NCI-H1048 (cell line): ENCODE results near the gene CLMN.
A peak's percentile ranks its signal among the peaks of the same experiment; 100 is the strongest.
"Not testable (repeated sequence)": the region's sequence is repeated elsewhere in the genome, so short reads cannot be mapped to it uniquely, and the experiment has no call there.

Source experiments
- DNase-seq: peaks from one replicate; lab custom pipeline; 2025; lab: John Stamatoyannopoulos, UW

CLMN gene

GRCh38 chr14:95162641-95163040, 157.1 kb downstream of the CLMN start:
- no peak for DNase-seq

DNA sequence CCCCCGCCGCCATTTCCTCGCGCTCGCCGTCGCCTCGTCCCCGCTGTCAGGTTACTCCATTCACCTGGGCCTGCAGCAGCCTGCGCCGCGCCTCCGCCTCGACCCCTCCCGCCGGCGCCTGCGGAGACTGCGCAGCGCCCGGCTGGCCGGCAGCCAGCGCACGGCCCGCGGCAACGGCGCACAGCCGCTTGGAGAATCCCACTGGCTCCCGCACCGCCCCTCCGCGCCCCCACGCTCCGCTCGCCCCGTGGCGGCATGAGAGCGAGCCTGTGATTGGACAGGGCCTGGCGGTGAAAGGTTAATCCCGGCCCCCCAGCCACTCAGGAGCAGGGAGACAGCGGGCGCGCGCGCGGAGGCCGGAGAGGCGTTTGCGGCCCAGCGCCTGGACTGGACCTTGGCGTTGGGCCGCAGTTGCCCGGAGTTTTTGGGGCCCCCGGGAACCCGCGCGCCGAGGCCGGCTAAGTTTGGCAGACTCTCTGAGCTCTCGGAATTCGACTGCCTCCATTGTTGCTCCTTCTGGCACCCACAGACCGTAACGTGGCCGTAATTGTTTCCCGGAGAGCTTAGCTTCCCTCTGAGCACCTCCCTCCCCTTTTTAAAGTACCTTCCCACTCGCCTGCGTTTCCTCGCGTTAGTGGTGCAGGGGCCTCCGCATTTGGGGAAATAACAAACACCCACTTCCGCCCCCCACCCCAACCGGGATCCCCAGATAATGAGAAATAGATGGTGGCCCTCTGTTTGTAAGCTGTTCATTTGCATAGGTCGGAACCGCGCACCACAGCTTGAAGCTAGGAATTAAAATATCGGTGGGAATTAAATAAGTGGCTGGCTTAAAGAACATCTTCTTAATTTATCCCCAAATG, 162.2 kb downstream of the CLMN start, which contains the start of gene DICER1:
TSS of gene DICER1 (minus strand) at position 203 of the 863 bp plus-strand sequence. CDS start 24,071 bp downstream, outside the sequence.
- peak; percentile 76 for DNase-seq

GRCh38 chr14:95157048-95157326, 162.7 kb downstream of the CLMN start:
- no peak for DNase-seq

DNA sequence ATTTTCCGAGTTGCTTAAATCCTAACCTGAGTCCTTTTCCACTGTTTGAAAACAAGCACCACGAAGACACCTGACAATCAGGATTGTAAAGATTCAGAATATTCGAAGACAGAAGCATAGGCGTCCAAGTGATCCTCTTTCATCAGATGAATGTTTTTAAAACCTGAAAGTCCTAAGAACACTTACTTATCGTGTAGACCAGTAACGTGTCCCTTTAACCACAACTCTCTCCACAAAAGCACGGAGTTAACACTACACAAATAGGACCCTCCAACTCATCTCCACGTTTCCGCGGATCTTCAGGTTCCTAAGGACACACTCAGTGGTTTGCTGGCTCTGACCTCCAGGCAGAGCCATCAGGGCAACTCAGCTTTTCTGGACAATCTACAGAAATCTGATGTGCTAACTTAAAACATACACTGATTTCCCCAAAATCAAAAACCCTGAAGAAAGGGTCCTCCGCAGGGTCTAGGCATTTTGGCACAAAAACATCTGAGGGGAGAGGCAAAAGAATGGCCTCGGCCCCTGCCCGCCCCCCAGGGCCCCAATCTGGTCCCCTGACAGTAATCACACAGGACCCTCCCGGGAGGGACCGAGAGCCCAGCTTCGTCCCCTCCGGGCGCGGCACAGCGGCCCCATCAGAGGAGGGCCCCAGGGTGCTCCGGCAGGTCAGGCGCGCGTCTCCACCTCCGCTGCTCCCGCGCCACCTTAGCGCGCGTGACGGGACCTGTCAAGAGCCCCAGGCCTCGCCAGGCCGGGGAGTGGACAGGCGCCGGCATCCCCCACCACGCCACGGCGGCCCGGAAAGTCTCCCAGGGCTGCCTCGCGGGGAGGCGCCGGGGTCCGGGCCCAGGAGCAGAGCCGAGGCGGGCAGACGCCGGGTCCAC, 163.3 kb downstream of the CLMN start:
- DNase-seq, result no peak

GRCh38 chr14:95155045-95155444, 164.7 kb downstream of the CLMN start:
- DNase-seq, result no peak

DNA sequence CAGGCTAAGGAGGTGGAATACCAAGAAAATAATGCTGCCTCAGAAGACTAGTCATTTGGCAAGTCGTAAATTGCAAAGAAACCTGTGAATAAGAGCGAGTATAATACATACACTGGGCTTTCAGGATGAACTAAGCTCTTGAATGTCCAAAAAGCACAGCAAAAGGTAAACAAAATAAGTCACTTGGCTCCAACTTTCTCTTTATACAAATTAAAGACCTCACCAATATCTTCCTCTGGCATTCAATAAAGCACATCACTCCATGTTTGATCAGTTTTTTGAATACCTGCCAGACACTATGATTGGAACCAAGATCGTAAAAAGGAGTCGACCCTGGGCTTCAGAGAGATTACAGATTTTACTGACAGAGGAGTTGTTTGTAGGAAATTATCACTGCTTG, 165.8 kb downstream of the CLMN start:
- DNase-seq, result no peak

DNA sequence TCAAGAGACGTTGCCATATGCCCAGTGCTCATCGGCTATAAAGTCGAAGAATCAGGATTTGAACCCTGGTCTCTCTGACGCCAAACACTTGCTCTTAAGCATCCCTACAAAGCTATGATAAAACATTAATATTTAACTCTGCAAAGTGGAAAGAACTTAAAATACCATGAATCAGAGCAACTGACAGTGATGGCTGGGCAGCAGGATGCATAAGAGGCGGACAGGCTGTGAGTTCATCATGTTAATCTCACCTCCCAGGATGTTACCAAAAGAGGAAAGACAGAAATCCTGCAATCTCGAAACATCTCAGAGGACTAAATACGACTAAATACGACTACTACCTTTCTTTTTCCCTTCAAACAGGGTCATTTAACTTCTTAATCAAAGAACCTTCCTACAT, 168.1 kb downstream of the CLMN start:
- no peak for DNase-seq

GRCh38 chr14:95150910-95151309, 168.8 kb downstream of the CLMN start:
- no peak for DNase-seq

DNA sequence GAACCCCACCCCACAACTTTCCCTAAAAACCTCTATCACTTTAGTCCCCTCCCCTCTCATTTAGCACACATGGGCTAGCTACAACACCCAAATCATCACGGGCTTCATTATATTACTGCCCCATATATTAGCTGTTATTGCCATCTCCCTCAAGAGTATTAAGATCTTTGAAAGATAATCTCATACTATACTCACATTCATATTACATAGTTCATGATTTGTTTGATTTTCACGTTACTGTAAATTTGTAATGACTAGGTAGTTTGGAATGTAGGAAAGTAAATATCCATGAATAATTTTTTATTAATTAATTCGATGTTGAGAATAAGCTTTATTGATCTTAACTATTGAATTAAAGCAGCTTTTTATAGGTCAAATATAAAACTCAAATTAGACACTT, 170.3 kb downstream of the CLMN start:
- DNase-seq, result no peak

DNA sequence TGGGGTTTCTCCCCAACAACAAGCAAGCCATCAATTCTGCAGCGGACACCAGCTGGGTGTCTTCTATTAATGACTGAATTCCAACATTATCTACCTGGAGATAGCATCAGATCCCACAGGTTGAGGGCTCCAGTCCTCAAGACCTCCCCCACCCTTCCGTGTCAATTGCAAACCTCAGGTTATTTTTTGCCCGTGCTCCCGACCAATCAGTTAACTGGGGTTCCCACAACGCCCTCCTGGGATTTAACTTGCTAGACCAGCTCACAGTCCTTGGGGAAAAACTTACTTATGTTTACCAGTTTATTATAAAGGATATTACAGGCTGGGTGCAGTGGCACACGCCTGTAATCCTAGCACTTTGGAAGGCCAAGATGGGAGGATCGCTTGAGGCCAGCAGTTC, 172.1 kb downstream of the CLMN start:
- DNase-seq, result no peak

- no peak for DNase-seq
Observed at GRCh38 chr14:95146079-95146771, 173.5 kb downstream of the CLMN start.

GRCh38 chr14:95144849-95145248, 174.9 kb downstream of the CLMN start:
- no peak for DNase-seq

DNA sequence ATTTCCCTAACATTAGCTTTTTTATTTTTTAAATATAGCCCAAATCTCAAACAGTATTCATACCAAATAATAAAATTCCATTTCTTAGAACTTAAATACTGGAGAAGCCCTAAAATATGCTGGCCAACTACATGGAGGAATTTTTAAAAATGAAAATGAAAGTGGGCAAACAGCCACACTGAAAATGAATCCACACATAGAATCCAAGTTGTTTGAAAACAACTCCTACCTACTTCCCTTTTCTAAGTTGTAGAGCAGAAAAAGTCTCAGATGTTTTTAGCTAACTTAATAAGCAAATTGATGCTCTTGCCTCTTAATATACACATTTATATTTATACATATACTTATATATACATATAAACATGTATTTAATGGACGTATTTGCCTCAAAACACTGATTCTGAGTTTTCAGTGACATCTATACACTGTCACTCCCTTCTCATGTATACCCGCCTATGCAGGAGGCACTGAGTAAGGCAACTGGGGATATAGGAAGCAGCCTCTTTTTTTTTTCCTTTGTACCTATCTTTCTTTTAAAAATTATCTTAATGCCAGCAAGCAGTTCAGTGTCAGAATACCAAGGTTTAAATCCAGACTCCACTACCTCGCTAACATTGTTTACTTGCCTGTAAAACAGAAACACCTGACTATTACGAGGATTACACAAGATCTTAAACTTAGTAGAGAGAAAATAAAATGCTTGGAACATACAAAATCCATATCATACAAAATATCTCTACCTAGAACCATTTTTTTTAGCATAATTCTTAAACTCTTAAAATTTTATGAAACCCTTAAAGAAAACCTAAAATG, 175.7 kb downstream of the CLMN start:
- DNase-seq, result no peak

DNA sequence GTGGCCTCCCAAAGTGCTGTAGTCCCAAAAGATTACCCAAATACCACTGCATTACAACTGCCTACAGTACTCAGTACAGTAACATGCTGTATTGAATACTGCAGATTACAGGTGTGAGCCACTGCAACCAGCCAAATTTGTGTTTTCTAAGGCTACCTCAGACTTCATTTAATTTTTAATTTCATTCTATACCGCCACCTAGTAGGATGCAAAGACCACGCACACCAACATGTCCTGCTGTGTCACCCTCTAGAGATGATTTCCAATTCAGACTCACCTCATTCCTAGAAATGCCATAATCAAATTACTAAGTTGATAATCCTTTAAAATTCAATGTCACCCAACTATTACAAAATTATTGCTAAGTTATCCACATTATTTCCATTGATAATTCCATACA, 177.5 kb downstream of the CLMN start:
- DNase-seq, result no peak

GRCh38 chr14:95141684-95142083, 178.0 kb downstream of the CLMN start:
- DNase-seq, result no peak

DNA sequence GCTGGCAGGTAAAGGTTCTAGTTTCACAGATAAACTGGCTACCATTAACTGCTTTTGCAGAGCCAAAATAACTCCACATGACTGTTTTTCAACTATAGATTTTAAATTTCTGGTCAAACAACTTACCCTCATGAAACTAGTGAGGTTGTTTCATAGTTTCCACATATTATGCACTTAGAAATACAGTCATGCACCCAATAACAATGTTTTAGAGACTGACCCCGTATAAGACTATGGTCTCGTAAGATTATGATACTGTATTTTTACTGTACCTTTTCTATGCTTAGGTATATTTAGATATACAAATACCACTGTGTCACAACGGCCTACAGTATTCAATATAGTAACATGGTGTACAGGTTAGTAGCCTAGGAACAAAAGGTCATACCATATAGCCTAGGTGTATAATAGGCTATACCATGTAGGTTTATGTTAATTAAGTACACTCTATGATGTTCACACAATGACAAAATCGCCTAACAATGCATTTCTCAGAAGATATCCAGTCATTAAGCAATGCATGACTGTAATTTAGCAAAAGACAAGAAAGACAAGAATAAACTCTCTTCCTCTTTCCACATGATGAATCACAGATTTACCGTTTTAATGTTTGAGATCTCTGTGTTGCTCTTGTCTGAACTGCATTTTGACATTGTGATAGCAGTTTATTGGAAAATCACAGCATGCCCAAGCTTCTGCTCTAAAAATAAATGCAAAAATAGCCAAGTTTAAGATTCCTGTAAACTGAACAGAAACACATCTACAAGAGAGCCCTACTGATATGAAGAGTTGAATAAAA, 179.4 kb downstream of the CLMN start:
- no peak for DNase-seq

DNA sequence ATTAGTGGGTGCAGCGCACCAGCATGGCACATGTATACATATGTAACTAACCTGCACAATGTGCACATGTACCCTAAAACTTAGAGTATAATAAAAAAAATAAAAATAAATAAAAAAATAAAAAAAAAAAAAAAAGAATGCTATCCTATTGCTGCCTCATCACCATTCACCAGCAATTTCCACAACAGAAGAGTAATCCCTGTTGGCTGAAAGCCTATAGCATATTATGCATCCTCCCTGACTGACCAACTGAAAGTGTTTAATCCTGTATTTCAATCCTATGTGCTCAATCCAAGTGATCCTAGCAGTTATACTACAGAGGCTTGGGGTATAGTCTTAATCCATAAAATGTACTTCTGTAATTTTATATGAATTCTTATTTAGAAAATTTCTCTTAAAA, 180.8 kb downstream of the CLMN start:
- DNase-seq, result no peak

- not testable (repeated sequence) for DNase-seq
Observed at GRCh38 chr14:95138455-95138854, 181.3 kb downstream of the CLMN start.

- no peak for DNase-seq
Observed at GRCh38 chr14:95137804-95138167, 181.9 kb downstream of the CLMN start.

DNA sequence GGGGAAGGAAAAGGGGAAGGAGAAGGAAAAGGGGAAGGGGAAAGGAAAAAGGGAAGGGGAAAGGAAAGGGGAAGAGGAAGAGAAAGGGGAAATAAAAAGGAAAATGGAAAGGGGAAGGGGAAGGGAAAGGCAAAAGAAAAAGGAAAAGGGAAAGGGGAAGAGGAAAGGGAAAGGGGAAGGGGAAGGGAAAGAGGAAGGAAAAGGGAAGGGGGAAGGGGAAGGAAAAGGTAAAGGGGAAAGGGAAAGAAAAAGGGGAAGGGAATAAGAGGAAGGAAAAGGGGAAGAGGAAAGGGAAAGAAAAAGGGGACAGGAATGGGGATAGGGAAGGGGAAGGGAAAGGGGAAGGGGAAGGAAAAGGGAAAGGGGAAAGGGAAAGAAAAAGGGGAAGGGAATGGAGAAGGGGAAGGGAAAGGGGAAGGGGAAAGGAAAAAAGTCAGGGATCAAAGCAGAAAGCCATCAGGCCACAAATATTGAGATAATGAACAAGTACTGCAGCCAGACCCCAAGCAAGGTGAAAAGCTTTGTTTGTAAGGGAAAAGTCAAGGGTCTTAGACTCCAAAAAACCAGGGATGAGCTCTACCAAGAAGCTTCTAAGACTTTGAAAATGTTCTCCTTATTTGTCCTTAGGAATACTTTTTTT, 182.4 kb downstream of the CLMN start:
- DNase-seq, result no peak
